ENCODE measurements around the gene HMGB2. TPM values are rescaled to one million over a fixed set of nuclear protein-coding genes. Genes with fewer than 3 reads are reported as not detected.

The HMGB2 gene
- total RNA-seq (10 to 100 TPM in 2 of 6 donors, 1 to 10 TPM in 4; 4.0 to 15.0 (median 9.3) TPM), polyA plus RNA-seq (10 to 100 TPM; 28.2 to 29.0 TPM)

GRCh38 chr4:173334085-173334890, at the start of gene HMGB2:
TSS of gene HMGB2 (minus strand) at chr4:173334358. CDS start at chr4:173333649, 709 bp downstream.
- peak within 1 kb of the TSS; percentile 72 to 96 (median 88) for H3K4me3 ChIP-seq
- 0 to 1% methylated on average over 60 to 61 of the region's 61 CpGs for WGBS, 2 donors
- TF ChIP-seq CTCF (IDR thresholded peaks at IDR 0.05), result no peak
- intact Hi-C loops (cut with DNase I), result no loop called here
- H3K27ac ChIP-seq, result peak within 1 kb of the TSS; percentile 75 to 100 (median 98)
- ATAC-seq, result peak; percentile 89 to 96 (median 93)
- no peaks in the 10 kb centered on the region for H3K27me3 ChIP-seq
- H3K9me3 ChIP-seq, result no peaks in the 10 kb centered on the region
- H3K36me3 ChIP-seq, result no peaks in the 10 kb centered on the region
- peak; percentile 97 for FAIRE-seq
- peaks cover 0 to 18% (median 0%) of the 10 kb centered on the region in 3 donors for H3K4me1 ChIP-seq
- peak; percentile 98 to 100 (median 100) for DNase-seq

- H3K27me3 ChIP-seq, result no peaks in the 10 kb centered on the region
- FAIRE-seq (peak; percentile 59), DNase-seq (no peak), ATAC-seq (no peak)
- intact Hi-C loops (cut with DNase I), result no loop called here
- TF ChIP-seq CTCF (IDR thresholded peaks at IDR 0.05), result no peak
- no peaks in the 10 kb centered on the region for H3K9me3 ChIP-seq
- H3K4me3 ChIP-seq, result no peak overlapping the region
- no peak overlapping the region for H3K27ac ChIP-seq
- H3K4me1 ChIP-seq, result no peaks in the 10 kb centered on the region
- no peaks in the 10 kb centered on the region for H3K36me3 ChIP-seq
- 95 to 97% methylated on average over 4 of the region's 4 CpGs for WGBS, 2 donors
Observed at GRCh38 chr4:173382349-173382748, 48.2 kb upstream of the HMGB2 start.

GRCh38 chr4:173381610-173382009, 47.5 kb upstream of the HMGB2 start:
- 36 to 44% methylated on average over 1 of the region's 1 CpG for WGBS, 2 donors
- DNase-seq (no peak), FAIRE-seq (no peak), ATAC-seq (no peak)
- Histone ChIP-seq H3K4me1 (no peaks in the 10 kb centered on the region), H3K27ac (no peak overlapping the region), H3K36me3 (no peaks in the 10 kb centered on the region), H3K9me3 (no peaks in the 10 kb centered on the region), H3K4me3 (no peak overlapping the region), H3K27me3 (no peaks in the 10 kb centered on the region)
- TF ChIP-seq CTCF (IDR thresholded peaks at IDR 0.05), result no peak
- intact Hi-C loops (cut with DNase I), result no loop called here

GRCh38 chr4:173380987-173381386, 46.8 kb upstream of the HMGB2 start:
- no peak for DNase-seq
- Histone ChIP-seq H3K4me1 (no peaks in the 10 kb centered on the region), H3K4me3 (no peak overlapping the region), H3K9me3 (no peaks in the 10 kb centered on the region), H3K36me3 (no peaks in the 10 kb centered on the region), H3K27ac (no peak overlapping the region), H3K27me3 (no peaks in the 10 kb centered on the region)
- ATAC-seq, result no peak
- intact Hi-C loops (cut with DNase I), result no loop called here
- no peak for FAIRE-seq
- TF ChIP-seq CTCF (IDR thresholded peaks at IDR 0.05), result no peak

GRCh38 chr4:173379929-173380328, 45.8 kb upstream of the HMGB2 start:
- 97 to 100% methylated on average over 3 of the region's 3 CpGs for WGBS, 2 donors
- H3K9me3 ChIP-seq, result no peaks in the 10 kb centered on the region
- intact Hi-C loops (cut with DNase I), result no loop called here
- no peak for TF ChIP-seq CTCF (IDR thresholded peaks at IDR 0.05)
- DNase-seq (no peak), FAIRE-seq (no peak), ATAC-seq (no peak)
- H3K27ac ChIP-seq, result no peak overlapping the region
- H3K4me1 ChIP-seq, result no peaks in the 10 kb centered on the region
- no peak overlapping the region for H3K4me3 ChIP-seq
- H3K36me3 ChIP-seq, result no peaks in the 10 kb centered on the region
- H3K27me3 ChIP-seq, result no peaks in the 10 kb centered on the region
